ENCODE results near the gene CASKIN1.

- no peak for TF ChIP-seq POLR2AphosphoS5 (IDR thresholded peaks at IDR 0.05; ENCODE audit: borderline replicate concordance, low read depth, low read length)
- no peak for TF ChIP-seq EZH2 (IDR thresholded peaks at IDR 0.05)
- no peak for TF ChIP-seq FOXP2 (optimal IDR thresholded peaks at IDR 0.05; ENCODE audit: control extremely low read depth, extremely low read length, insufficient read depth)
Observed at GRCh38 chr16:2194166-2194834, 2.1 kb downstream of the CASKIN1 start.
